ENCODE measurements around the gene KCNH1. TPM values are rescaled to one million over a fixed set of nuclear protein-coding genes. Genes with fewer than 3 reads are reported as not detected.

The KCNH1 gene
- total and polyA plus RNA-seq, 10 of the 15 experiments (the other 5 are each of a cell fraction or from before 2014, with no cell fraction given): 0.02 to 0.04 (median 0.04) TPM; not detected in 7

- no peak overlapping the region for H2AFZ ChIP-seq (ENCODE audit: control insufficient read depth, low read depth, low read length)
- H3K4me1 ChIP-seq (ENCODE audit: control insufficient read depth, insufficient read depth, low read length): no peaks in the 10 kb centered on the region
- ChIA-PET SMC1A (ENCODE audit: uncharacterized antibody, unreplicated experiment) (no interaction called here), POLR2A (no interaction called here), CTCF (no interaction called here), RAD21 (ENCODE audit: unreplicated experiment) (no interaction called here)
- H3K36me3 ChIP-seq (ENCODE audit: control insufficient read depth in 2 of 2, insufficient read depth in 2 of 2, low read length in 1 of 2): no peaks in the 10 kb centered on the region
- in situ Hi-C loops (cut with MboI): no loop called here
- H3K27me3 ChIP-seq (replicated peaks in 1 of 2; ENCODE audit: control insufficient read depth in 2 of 2, insufficient read depth in 2 of 2, low read length in 1 of 2): no peaks in the 10 kb centered on the region
- H3K79me2 ChIP-seq (ENCODE audit: control insufficient read depth, insufficient read depth, low read length): no peaks in the 10 kb centered on the region
- no peak overlapping the region for H3K4me2 ChIP-seq (ENCODE audit: control insufficient read depth, insufficient read depth)
- WGBS (ENCODE audit: insufficient coverage, insufficient replicate concordance, low lambda C conversion rate, missing lambda C conversion rate): 22% methylated on average over 5 of the region's 5 CpGs
- H3K9me3 ChIP-seq (replicated peaks; ENCODE audit: control insufficient read depth, insufficient read depth, low read length): no peaks in the 10 kb centered on the region
- no peaks in the 10 kb centered on the region for H4K20me1 ChIP-seq (ENCODE audit: control insufficient read depth, insufficient read depth)
- no peak overlapping the region for H3K9ac ChIP-seq (ENCODE audit: control insufficient read depth, insufficient read depth, low read length)
- DNase-seq (ENCODE audit: low read depth, low spot score) (no peak), ATAC-seq (no peak), FAIRE-seq (no peak)
- TF ChIP-seq PML (IDR thresholded peaks at IDR 0.05; ENCODE audit: low read length) (no peak), ZBTB40 (IDR thresholded peaks at IDR 0.05; ENCODE audit: borderline replicate concordance) (no peak), ZNF24 (IDR thresholded peaks at IDR 0.05) (no peak), ZNF217 (IDR thresholded peaks at IDR 0.05) (no peak), RELB (IDR thresholded peaks at IDR 0.05; ENCODE audit: low read depth) (no peak), JUNB (IDR thresholded peaks at IDR 0.05) (no peak), MEF2A (IDR thresholded peaks at IDR 0.05; ENCODE audit: insufficient read depth, low read depth, low read length) (no peak), BCL11A (IDR thresholded peaks at IDR 0.05; ENCODE audit: low read depth, low read length) (no peak)
- TF ChIP-seq, protein P1, sequence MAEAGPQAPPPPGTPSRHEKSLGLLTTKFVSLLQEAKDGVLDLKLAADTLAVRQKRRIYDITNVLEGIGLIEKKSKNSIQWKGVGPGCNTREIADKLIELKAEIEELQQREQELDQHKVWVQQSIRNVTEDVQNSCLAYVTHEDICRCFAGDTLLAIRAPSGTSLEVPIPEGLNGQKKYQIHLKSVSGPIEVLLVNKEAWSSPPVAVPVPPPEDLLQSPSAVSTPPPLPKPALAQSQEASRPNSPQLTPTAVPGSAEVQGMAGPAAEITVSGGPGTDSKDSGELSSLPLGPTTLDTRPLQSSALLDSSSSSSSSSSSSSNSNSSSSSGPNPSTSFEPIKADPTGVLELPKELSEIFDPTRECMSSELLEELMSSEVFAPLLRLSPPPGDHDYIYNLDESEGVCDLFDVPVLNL (IDR thresholded peaks at IDR 0.05; ENCODE audit: low read depth, low read length): no peak
- TF ChIP-seq, protein P2, sequence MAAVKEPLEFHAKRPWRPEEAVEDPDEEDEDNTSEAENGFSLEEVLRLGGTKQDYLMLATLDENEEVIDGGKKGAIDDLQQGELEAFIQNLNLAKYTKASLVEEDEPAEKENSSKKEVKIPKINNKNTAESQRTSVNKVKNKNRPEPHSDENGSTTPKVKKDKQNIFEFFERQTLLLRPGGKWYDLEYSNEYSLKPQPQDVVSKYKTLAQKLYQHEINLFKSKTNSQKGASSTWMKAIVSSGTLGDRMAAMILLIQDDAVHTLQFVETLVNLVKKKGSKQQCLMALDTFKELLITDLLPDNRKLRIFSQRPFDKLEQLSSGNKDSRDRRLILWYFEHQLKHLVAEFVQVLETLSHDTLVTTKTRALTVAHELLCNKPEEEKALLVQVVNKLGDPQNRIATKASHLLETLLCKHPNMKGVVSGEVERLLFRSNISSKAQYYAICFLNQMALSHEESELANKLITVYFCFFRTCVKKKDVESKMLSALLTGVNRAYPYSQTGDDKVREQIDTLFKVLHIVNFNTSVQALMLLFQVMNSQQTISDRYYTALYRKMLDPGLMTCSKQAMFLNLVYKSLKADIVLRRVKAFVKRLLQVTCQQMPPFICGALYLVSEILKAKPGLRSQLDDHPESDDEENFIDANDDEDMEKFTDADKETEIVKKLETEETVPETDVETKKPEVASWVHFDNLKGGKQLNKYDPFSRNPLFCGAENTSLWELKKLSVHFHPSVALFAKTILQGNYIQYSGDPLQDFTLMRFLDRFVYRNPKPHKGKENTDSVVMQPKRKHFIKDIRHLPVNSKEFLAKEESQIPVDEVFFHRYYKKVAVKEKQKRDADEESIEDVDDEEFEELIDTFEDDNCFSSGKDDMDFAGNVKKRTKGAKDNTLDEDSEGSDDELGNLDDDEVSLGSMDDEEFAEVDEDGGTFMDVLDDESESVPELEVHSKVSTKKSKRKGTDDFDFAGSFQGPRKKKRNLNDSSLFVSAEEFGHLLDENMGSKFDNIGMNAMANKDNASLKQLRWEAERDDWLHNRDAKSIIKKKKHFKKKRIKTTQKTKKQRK (IDR thresholded peaks at IDR 0.05; ENCODE audit: low read depth, low read length): no peak
- H3K4me3 ChIP-seq: no peak overlapping the region
- intact Hi-C loops (cut with micrococcal nuclease; ENCODE audit: unreplicated experiment): no loop called here
- BruUV-seq (replicated peaks): no TSS peak
- H3K27ac ChIP-seq (ENCODE audit: control insufficient read depth, insufficient read depth): no peak overlapping the region
Observed at GRCh38 chr1:210857146-210857663, 276.7 kb downstream of the KCNH1 start.

Measured in GM12878 (cell line).